Naive thymus-derived CD8-positive, alpha-beta T cell (primary cell): Measurements from ENCODE around the gene TP53. TPM values are rescaled to one million over a fixed set of nuclear protein-coding genes. Genes with fewer than 3 reads are reported as not detected.

Experiments used
- ATAC-seq, 2 donors: fragments of 150-1000 bp; cut with Tn5 transposase in 1 of 2; sonication (Bioruptor Pico), chemical (Tn5 transposase) in 1 of 2; 1 replicate in 1 of 2; 2 replicates in 1 of 2; pipeline ENCODE4 v1.10.0; 2021; ENCODE audit warnings: mild to moderate bottlenecking in 2 of 2, moderate library complexity in 2 of 2
- POLR2A ChIA-PET: fragments of 350-600 bp; sonication (Branson Sonifier 250); formaldehyde crosslinking; loops from one replicate; lab custom pipeline; 2021; ENCODE audit warnings: antibody characterized with exemption; lab: Charles Lee
- DNase-seq, 10 donors: peaks; one replicate each; pipeline versions ENCODE4 v3.0.0 to v3.0.0-alpha.2; 2020 to 2022
- H3K27ac Mint-ChIP-seq, 10 donors: one replicate each; pipeline ENCODE4 v1.8.0; 2020 to 2022; ENCODE audit warnings: mild to moderate bottlenecking in 10 of 10, mixed read lengths in 10 of 10, moderate library complexity in 4 of 10, inconsistent platforms in 1 of 10
- H3K27me3 Mint-ChIP-seq, 5 donors: one replicate each; pipeline ENCODE4 v1.8.0; 2021 to 2022; ENCODE audit warnings: mixed read lengths in 5 of 5
- H3K36me3 Mint-ChIP-seq, 3 donors: one replicate each; pipeline ENCODE4 v1.8.0; 2020 to 2022; ENCODE audit warnings: mixed read lengths in 3 of 3, mild to moderate bottlenecking in 2 of 3, inconsistent platforms in 1 of 3
- H3K4me1 Mint-ChIP-seq, 4 donors: one replicate each; pipeline ENCODE4 v1.8.0; 2021 to 2022; ENCODE audit warnings: mixed read lengths in 4 of 4
- H3K4me3 Mint-ChIP-seq, 10 donors: one replicate each; pipeline ENCODE4 v1.8.0; 2020 to 2022; ENCODE audit warnings: mild to moderate bottlenecking in 10 of 10, mixed read lengths in 10 of 10, moderate library complexity in 6 of 10, inconsistent platforms in 1 of 10
- H3K9me3 Mint-ChIP-seq, 9 donors: one replicate each; pipeline ENCODE4 v1.8.0; 2020 to 2022; ENCODE audit warnings: mixed read lengths in 9 of 9, mild to moderate bottlenecking in 3 of 9, inconsistent platforms in 1 of 9, moderate library complexity in 1 of 9
- polyA plus RNA-seq, 3 donors: library from polyadenylated mRNA; unstranded; fragments of 300-500 nt; fragmentation: Illumina TruSeq; gene quantifications; one replicate each; pipeline ENCODE4 v1.2.3, GENCODE V29; 2021
- total RNA-seq, 8 experiments: library from RNA in 2 of 8; stranded (reverse) in 2 of 8; gene quantifications; one replicate each; pipeline ENCODE4 v1.2.3 and lab custom pipeline; 2021 to 2026

TP53 gene
- total RNA-seq (100 to 1,000 TPM; 113 to 116 TPM), polyA plus RNA-seq (10 to 100 TPM; 21.7 to 33.0 (median 28.0) TPM), total RNA-seq (lab: John Stamatoyannopoulos, UW) (41.3 to 124 (median 56.5) reads per million in 6 experiments)

DNA sequence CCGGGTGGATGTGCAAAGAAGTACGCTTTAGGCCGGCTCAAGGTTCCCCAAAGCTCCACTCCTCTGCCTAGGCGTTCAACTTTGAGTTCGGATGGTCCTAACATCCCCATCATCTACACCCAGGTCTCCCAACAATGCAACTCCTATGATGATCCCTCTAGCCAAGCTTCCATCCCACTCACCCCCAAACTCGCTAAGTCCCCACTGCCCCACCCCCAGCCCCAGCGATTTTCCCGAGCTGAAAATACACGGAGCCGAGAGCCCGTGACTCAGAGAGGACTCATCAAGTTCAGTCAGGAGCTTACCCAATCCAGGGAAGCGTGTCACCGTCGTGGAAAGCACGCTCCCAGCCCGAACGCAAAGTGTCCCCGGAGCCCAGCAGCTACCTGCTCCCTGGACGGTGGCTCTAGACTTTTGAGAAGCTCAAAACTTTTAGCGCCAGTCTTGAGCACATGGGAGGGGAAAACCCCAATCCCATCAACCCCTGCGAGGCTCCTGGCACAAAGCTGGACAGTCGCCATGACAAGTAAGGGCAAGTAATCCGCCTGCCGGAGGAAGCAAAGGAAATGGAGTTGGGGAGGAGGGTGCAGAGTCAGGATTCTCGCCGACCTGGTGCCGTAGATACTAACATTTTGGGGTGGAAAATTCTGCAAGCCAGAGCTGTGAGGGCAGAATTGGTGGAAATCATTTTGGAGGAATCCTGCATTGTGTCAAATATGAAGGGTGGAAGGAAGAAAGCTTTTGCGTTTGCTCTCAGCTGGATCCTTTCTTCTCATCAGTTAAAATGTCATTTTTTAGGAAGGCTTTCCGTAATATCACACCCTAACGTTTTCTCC, at the start of gene TP53:
TP53 (minus strand) TSS at position 419 of the 836 bp plus-strand sequence. CDS start 10,896 bp downstream, outside the sequence.
- Mint-ChIP-seq H3K27ac (peak within 1 kb of the TSS; percentile 99 to 100 (median 100)), H3K9me3 (no peaks in the 10 kb centered on the region), H3K27me3 (peaks cover 0 to 3% (median 0%) of the 10 kb centered on the region in 5 donors), H3K4me1 (peaks cover 25 to 55% (median 52%) of the 10 kb centered on the region in 4 donors), H3K4me3 (peak within 1 kb of the TSS; percentile 87 to 99 (median 98)), H3K36me3 (peaks cover 0 to 34% (median 7%) of the 10 kb centered on the region in 3 donors)
- POLR2A ChIA-PET = interaction anchor here (0.5 to 6.9 kb wide), 65 partner anchors 11 to 652 kb away, joined by 3 to 105 read pairs (median 6); partner anchors contain the start of genes ACAP1, ATP1B2, CD68 and CNTROB
- DNase-seq = peak; percentile 64 to 94 (median 86)
- peak; percentile 50 to 58 for ATAC-seq

DNA sequence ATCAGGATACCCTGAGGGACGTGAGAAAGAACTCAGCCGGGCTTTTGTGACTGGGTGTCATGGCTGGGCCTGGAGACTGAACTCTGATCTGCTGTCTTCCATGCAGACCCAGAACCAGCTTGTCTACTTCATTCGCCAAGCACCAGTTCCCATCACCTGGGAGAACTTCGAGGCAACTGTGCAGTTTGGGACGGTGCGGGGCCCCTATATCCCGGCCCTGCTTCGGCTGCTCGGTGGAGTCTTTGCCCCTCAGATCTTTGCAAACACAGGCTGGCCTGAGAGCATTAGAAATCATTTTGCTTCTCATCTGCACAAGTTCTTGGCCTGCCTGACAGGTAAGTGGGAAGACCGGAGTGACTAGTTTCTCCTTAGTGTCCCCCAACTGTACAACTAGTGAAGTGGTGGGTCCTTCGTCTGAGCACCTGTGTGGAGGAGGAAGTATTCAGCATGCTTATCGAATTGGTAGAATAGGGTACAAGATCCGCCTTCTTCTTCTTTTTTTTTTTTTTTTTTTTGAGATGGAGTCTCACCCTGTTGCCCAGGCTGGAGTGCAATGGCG, 45.8 kb upstream of the TP53 start:
- Mint-ChIP-seq H3K27ac (no peak overlapping the region), H3K36me3 (no peaks in the 10 kb centered on the region), H3K27me3 (peaks cover 2 to 9% (median 6%) of the 10 kb centered on the region in 5 donors), H3K4me3 (no peak overlapping the region), H3K4me1 (peaks cover 0 to 6% (median 0%) of the 10 kb centered on the region in 4 donors), H3K9me3 (no peaks in the 10 kb centered on the region)
- POLR2A ChIA-PET = no interaction called here
- ATAC-seq (no peak), DNase-seq (no peak)

DNA sequence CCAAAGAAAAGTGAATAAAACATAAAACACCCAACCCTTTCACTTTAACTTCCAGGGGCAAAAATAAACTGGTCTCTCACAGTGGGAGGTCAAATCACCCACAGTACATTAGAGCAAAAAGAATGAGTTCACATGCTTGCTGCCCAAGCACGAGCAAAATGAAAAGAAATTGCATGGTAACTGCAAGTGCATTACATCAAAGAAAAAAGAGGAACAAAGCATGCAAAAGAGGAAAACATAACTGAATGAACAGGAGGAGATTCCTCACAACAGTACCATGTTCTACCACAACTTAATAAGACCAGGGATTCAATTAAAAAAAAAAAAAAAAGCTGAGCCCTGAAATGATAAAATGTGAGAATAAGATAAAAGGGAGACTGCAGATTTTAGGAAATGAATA, 42.5 kb upstream of the TP53 start:
- no peak for DNase-seq
- POLR2A ChIA-PET = interaction anchor here (0.9 kb wide), 1 partner anchor 14 kb away, joined by 4 read pairs; no protein-coding TSS in a partner anchor
- Mint-ChIP-seq H3K36me3 (no peaks in the 10 kb centered on the region), H3K9me3 (no peaks in the 10 kb centered on the region), H3K4me3 (no peak overlapping the region), H3K4me1 (peaks cover 0 to 6% (median 0%) of the 10 kb centered on the region in 4 donors), H3K27ac (no peak overlapping the region), H3K27me3 (peaks cover 7 to 24% (median 19%) of the 10 kb centered on the region in 5 donors)
- no peak for ATAC-seq

GRCh38 chr17:7727886-7728285, 40.6 kb upstream of the TP53 start:
- Mint-ChIP-seq H3K27ac (no peak overlapping the region), H3K9me3 (no peaks in the 10 kb centered on the region), H3K4me1 (peaks cover 0 to 6% (median 0%) of the 10 kb centered on the region in 4 donors), H3K27me3 (peaks cover 9 to 39% (median 23%) of the 10 kb centered on the region in 5 donors), H3K4me3 (no peak overlapping the region), H3K36me3 (no peaks in the 10 kb centered on the region)
- ATAC-seq = no peak
- no peak for DNase-seq
- POLR2A ChIA-PET = interaction anchor here (0.6 to 1.0 kb wide), 2 partner anchors 35 to 652 kb away, joined by 3 to 5 read pairs; no protein-coding TSS in a partner anchor

GRCh38 chr17:7721612-7722011, 34.3 kb upstream of the TP53 start:
- POLR2A ChIA-PET = no interaction called here
- Mint-ChIP-seq H3K4me3 (no peak overlapping the region), H3K27me3 (peaks cover 31 to 84% (median 45%) of the 10 kb centered on the region in 5 donors), H3K36me3 (no peaks in the 10 kb centered on the region), H3K4me1 (peaks cover 7 to 22% (median 15%) of the 10 kb centered on the region in 4 donors), H3K27ac (no peak overlapping the region), H3K9me3 (peaks cover 0 to 2% (median 0%) of the 10 kb centered on the region in 9 donors)
- DNase-seq (no peak), ATAC-seq (no peak)

DNA sequence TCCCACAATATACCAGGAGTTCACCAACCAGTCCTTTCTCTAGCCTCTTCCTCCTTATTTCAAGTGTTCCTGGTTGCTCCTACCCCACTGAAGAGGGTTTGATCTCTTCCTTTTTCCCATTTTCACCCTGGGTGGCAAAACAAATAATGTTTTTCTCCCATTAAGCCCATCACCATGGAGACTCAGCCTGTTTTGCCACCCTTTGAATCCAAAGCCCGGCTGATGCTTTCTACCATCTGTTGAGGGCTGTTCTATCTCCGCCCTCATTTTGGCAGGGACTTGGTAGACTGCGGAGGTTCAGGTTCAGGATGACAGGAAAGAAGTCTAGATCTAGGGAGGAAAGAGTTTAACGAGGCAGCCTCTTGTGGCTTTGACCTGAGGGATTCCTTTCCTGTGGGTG, 32.8 kb upstream of the TP53 start:
- Mint-ChIP-seq H3K9me3 (peaks cover 0 to 2% (median 0%) of the 10 kb centered on the region in 9 donors), H3K27ac (no peak overlapping the region), H3K4me1 (peaks cover 9 to 27% (median 18%) of the 10 kb centered on the region in 4 donors), H3K27me3 (peaks cover 35 to 89% (median 54%) of the 10 kb centered on the region in 5 donors), H3K36me3 (no peaks in the 10 kb centered on the region), H3K4me3 (no peak overlapping the region)
- DNase-seq (no peak), ATAC-seq (no peak)
- POLR2A ChIA-PET = no interaction called here

DNA sequence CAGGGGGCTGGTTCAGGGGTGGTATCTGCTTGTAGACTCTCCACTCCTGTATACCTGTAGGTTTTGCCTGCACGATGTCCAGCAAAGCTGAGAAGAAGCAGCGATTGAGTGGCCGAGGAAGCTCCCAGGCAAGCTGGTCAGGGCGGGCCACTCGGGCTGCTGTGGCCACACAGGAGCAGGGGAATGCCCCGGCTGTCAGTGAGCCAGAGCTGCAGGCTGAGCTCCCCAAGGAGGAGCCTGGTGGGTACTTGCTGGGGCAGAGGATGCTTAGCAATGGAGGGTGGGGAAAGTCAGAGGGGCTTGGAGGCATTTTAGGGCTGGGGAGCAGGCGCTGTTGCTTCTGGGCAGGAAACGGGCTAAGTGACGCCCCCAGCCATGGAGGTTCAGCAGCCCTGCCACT, 32.4 kb upstream of the TP53 start:
- POLR2A ChIA-PET = no interaction called here

DNA sequence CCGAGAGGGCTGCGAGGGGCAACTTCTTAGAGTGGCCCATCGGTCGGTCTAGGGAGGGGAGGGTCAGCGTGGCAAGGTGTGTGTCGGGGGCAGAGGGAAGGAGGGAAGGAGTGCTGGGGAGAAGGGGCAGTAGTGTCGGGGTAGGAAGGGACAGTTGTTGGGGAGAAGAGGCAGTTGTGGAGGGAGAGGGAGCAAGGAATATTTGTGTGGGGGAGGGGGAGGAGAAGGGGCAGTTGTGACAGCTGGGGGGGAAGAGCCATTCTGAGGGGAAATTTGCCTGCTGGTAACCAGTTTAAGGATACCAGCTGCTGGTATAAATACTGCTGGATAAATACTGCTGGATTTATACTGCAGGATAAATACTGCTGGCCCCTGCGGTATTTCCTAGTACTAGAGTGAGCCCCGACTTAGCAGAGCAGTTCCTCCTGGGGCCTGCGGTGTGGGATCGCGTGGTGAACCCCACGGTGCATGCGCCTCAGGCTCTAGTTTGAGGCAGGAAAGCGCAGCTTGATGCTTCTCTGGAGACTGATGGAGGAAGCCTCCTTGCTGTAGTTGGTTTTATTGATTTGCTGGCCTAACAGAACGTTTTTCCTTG, 30.6 kb upstream of the TP53 start:
- POLR2A ChIA-PET = no interaction called here
- ATAC-seq = peak; percentile 82 to 85
- no peaks in the 10 kb centered on the region for H3K36me3 Mint-ChIP-seq
- H3K9me3 Mint-ChIP-seq = peaks cover 0 to 2% (median 0%) of the 10 kb centered on the region in 9 donors
- peaks cover 37 to 95% (median 59%) of the 10 kb centered on the region in 5 donors for H3K27me3 Mint-ChIP-seq
- peak overlapping the region; percentile 61 to 85 (median 75) for H3K4me3 Mint-ChIP-seq
- H3K27ac Mint-ChIP-seq = peak overlapping the region in 1 of 10 donors; percentile 20
- H3K4me1 Mint-ChIP-seq = peaks cover 12 to 34% (median 20%) of the 10 kb centered on the region in 4 donors
- DNase-seq = peak in 5 of 10 donors; percentile 15 to 30 (median 25)

More for the DNA sequence above, 32.4 kb upstream of the TP53 start:
- no peak overlapping the region for H3K4me3 Mint-ChIP-seq
- no peak overlapping the region for H3K27ac Mint-ChIP-seq
- no peak for DNase-seq
- no peak for ATAC-seq
- H3K9me3 Mint-ChIP-seq = peaks cover 0 to 2% (median 0%) of the 10 kb centered on the region in 9 donors
- peaks cover 9 to 27% (median 18%) of the 10 kb centered on the region in 4 donors for H3K4me1 Mint-ChIP-seq
- H3K36me3 Mint-ChIP-seq = no peaks in the 10 kb centered on the region
- H3K27me3 Mint-ChIP-seq = peaks cover 35 to 93% (median 55%) of the 10 kb centered on the region in 5 donors

- peaks cover 37 to 95% (median 62%) of the 10 kb centered on the region in 5 donors for H3K27me3 Mint-ChIP-seq
- peak within 1 kb of the TSS; percentile 62 to 85 (median 79) for H3K4me3 Mint-ChIP-seq
- no peaks in the 10 kb centered on the region for H3K36me3 Mint-ChIP-seq
- DNase-seq (peak in 4 of 10 donors; percentile 14 to 28 (median 25)), ATAC-seq (peak; percentile 62 to 76)
- peak within 1 kb of the TSS in 1 of 10 donors; percentile 20 for H3K27ac Mint-ChIP-seq
- H3K4me1 Mint-ChIP-seq = peaks cover 14 to 41% (median 21%) of the 10 kb centered on the region in 4 donors
- H3K9me3 Mint-ChIP-seq = peaks cover 0 to 2% (median 0%) of the 10 kb centered on the region in 9 donors
- POLR2A ChIA-PET = no interaction called here
Measured at GRCh38 chr17:7716901-7717755, 29.8 kb upstream of the TP53 start, which contains the start of gene DNAH2. DNAH2 (plus strand) TSS chr17:7717744; CDS start chr17:7719735, 1,991 bp downstream.

- no peak for ATAC-seq
- peaks cover 0 to 2% (median 0%) of the 10 kb centered on the region in 9 donors for H3K9me3 Mint-ChIP-seq
- H3K4me1 Mint-ChIP-seq = peaks cover 18 to 42% (median 24%) of the 10 kb centered on the region in 4 donors
- peak overlapping the region in 7 of 10 donors; percentile 32 to 85 (median 58) for H3K4me3 Mint-ChIP-seq
- POLR2A ChIA-PET = no interaction called here
- H3K36me3 Mint-ChIP-seq = no peaks in the 10 kb centered on the region
- H3K27me3 Mint-ChIP-seq = peaks cover 38 to 95% (median 61%) of the 10 kb centered on the region in 5 donors
- H3K27ac Mint-ChIP-seq = no peak overlapping the region
- DNase-seq = no peak
Measured at GRCh38 chr17:7715936-7716886, 28.9 kb upstream of the TP53 start.
